HepG2 (cell line): ENCODE data around the gene ZDHHC7. TPM values are rescaled to one million over a fixed set of nuclear protein-coding genes. Genes with fewer than 3 reads are reported as not detected.

Source experiments
- BCL6 ChIP-seq: IDR thresholded peaks from 2 replicates; pipeline ENCODE4 v1.6.1; 2016; ENCODE audit warnings: missing genetic modification reagents, missing compliant biosample characterization
- CREB1 ChIP-seq, 2 experiments: fragments of 450-650 bp in 1 of 2; IDR thresholded peaks; 2 replicates each; pipeline ENCODE4 v1.6.1; 2016 to 2017; ENCODE audit warnings: control low read depth in 1 of 2, mild to moderate bottlenecking in 1 of 2, missing compliant biosample characterization in 1 of 2, missing genetic modification characterization in 1 of 2
- ELF3 ChIP-seq: IDR thresholded peaks from 2 replicates; pipeline ENCODE4 v1.6.1; 2016; ENCODE audit warnings: missing genetic modification reagents, missing compliant biosample characterization
- MED8 ChIP-seq: sonication (generic); formaldehyde crosslinking; IDR thresholded peaks from 2 replicates; pipeline ENCODE4 v1.8.1; 2023; ENCODE audit warnings: mild to moderate bottlenecking, missing genetic modification reagents; ENCODE audit not compliant: insufficient replicate concordance
- SMAD3 ChIP-seq: sonication (generic); formaldehyde crosslinking; IDR thresholded peaks from 2 replicates; pipeline ENCODE4 v1.4.0; 2020; ENCODE audit warnings: missing genetic modification reagents
- SP5 ChIP-seq: IDR thresholded peaks from 2 replicates; pipeline ENCODE4 v1.6.1; 2016; ENCODE audit warnings: low read depth, borderline replicate concordance
- ZNF121 ChIP-seq: sonication (generic); formaldehyde crosslinking; IDR thresholded peaks from 2 replicates; pipeline ENCODE4 v1.5.0; 2020; ENCODE audit warnings: mild to moderate bottlenecking, missing genetic modification reagents
- ZNF329 ChIP-seq: sonication (generic); formaldehyde crosslinking; IDR thresholded peaks from 2 replicates; pipeline ENCODE4 v1.9.0; 2021; ENCODE audit warnings: low read depth, mild to moderate bottlenecking, missing genetic modification reagents
- ZNF816 ChIP-seq: sonication (generic); formaldehyde crosslinking; IDR thresholded peaks from 2 replicates; pipeline ENCODE4 v1.8.0; 2022; ENCODE audit warnings: missing genetic modification reagents, mild to moderate bottlenecking, borderline replicate concordance
- ZNF850 ChIP-seq: sonication (generic); formaldehyde crosslinking; conservative IDR thresholded peaks from 2 replicates; pipeline ENCODE4 v1.9.0; 2021; ENCODE audit warnings: mild to moderate bottlenecking, missing genetic modification reagents
- polyA plus RNA-seq, 8 experiments: library from polyadenylated mRNA; depleted of rRNA in 3 of 8; stranded (reverse) in 7 of 8; unstranded in 1 of 8; fragments of >200 nt; fragmentation: Illumina TruSeq in 4 of 8; extraction: Trizol in 4 of 8; gene quantifications; 2 replicates each; pipeline versions ENCODE4 v1.2.1 to v1.2.3, GENCODE V29; 2011 to 2016; ENCODE audit warnings: low read depth in 4 of 8, missing spikeins in 1 of 8, mixed read lengths in 1 of 8; ENCODE audit not compliant: insufficient read depth in 1 of 8
- total RNA-seq, 5 experiments: library from RNA; depleted of rRNA; stranded (reverse); fragments of >200 nt; fragmentation: Illumina TruSeq; extraction: Trizol; gene quantifications; 2 replicates each; pipeline ENCODE4 v1.2.3, GENCODE V29; 2016; ENCODE audit warnings: low read depth in 1 of 5
- TF ChIP-seq, protein P1 (sequence below): sonication (generic); formaldehyde crosslinking; IDR thresholded peaks from 2 replicates; pipeline ENCODE4 v1.5.0; 2020; ENCODE audit warnings: missing genetic modification reagents
- TF ChIP-seq, protein P2 (sequence below): sonication (generic); formaldehyde crosslinking; IDR thresholded peaks from 2 replicates; pipeline ENCODE4 v1.4.0; 2020; ENCODE audit warnings: missing genetic modification reagents
- TF ChIP-seq, protein P3 (sequence below): sonication (generic); formaldehyde crosslinking; IDR thresholded peaks from 2 replicates; pipeline ENCODE4 v1.4.0; 2020; ENCODE audit warnings: missing genetic modification reagents, borderline replicate concordance
- TF ChIP-seq, protein P4 (sequence below): IDR thresholded peaks from 2 replicates; pipeline ENCODE4 v1.6.1; 2016; ENCODE audit warnings: missing compliant biosample characterization, missing genetic modification reagents, borderline replicate concordance
- TF ChIP-seq, protein P5 (sequence below): IDR thresholded peaks from 2 replicates; pipeline ENCODE4 v1.6.1; 2012; ENCODE audit warnings: low read length, improper control_type of control experiment
- TF ChIP-seq, protein P6 (sequence below): IDR thresholded peaks from 2 replicates; pipeline ENCODE4 v1.6.1; 2016

Gene ZDHHC7
- total and polyA plus RNA-seq, 2 of the 13 experiments (the other 11 are each of a cell fraction or from before 2014, with no cell fraction given): 46.8 to 67.6 TPM

DNA sequence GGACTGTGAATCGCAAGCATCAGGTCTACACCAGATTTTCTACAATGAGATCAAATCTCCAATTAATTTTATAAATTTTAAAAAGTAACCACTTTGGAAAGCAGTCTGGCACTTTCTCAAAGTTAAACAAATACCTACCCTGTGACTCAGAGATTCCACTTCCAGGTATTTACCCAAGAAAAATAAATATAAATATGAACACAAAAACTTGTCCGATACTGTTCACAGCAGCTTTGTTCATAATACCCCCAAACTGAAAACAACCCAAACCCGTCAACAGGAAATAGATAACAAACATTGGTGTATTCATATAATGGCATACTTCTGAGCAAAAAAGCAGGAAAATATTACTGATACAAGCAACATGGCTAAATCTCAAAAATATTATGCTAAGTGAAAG, 12.1 kb downstream of the ZDHHC7 start (continued):
- TF ChIP-seq SMAD3 (CRISPR knock-in tag) (no peak), CREB1 (IDR thresholded peaks at IDR 0.05) (no peak), CREB1 (CRISPR knock-in tag; IDR thresholded peaks at IDR 0.05) (0 out of 2 replicates have a peak, but pooled peaks have one; percentile 33), ZNF329 (CRISPR knock-in tag) (no peak), ZNF850 (no peak), ZNF121 (CRISPR knock-in tag) (no peak), SP5 (CRISPR knock-in tag) (no peak), MED8 (CRISPR knock-in tag) (no peak), BCL6 (CRISPR knock-in tag) (0 out of 2 replicates have a peak, but pooled peaks have one; percentile 24), ZNF816 (peak; percentile 40; the same call in 1 of the 2 replicates), ELF3 (peak; percentile 65; the same call in 1 of the 2 replicates)
- TF ChIP-seq, protein P1, sequence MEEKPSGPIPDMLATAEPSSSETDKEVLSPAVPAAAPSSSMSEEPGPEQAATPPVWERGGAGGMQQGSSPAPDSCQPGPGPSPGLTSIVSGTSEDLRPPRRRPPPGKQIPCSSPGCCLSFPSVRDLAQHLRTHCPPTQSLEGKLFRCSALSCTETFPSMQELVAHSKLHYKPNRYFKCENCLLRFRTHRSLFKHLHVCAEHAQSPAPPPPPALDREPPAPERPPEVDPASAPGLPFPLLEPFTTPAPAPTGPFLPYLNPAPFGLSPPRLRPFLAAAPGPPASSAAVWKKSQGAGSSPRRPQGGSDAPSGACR: no peak
- TF ChIP-seq, protein P2, sequence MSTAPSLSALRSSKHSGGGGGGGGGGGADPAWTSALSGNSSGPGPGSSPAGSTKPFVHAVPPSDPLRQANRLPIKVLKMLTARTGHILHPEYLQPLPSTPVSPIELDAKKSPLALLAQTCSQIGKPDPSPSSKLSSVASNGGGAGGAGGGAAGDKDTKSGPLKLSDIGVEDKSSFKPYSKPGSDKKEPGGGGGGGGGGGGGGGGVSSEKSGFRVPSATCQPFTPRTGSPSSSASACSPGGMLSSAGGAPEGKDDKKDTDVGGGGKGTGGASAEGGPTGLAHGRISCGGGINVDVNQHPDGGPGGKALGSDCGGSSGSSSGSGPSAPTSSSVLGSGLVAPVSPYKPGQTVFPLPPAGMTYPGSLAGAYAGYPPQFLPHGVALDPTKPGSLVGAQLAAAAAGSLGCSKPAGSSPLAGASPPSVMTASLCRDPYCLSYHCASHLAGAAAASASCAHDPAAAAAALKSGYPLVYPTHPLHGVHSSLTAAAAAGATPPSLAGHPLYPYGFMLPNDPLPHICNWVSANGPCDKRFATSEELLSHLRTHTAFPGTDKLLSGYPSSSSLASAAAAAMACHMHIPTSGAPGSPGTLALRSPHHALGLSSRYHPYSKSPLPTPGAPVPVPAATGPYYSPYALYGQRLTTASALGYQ (CRISPR knock-in tag): 0 out of 2 replicates have a peak, but pooled peaks have one; percentile 32
- TF ChIP-seq, protein P3, sequence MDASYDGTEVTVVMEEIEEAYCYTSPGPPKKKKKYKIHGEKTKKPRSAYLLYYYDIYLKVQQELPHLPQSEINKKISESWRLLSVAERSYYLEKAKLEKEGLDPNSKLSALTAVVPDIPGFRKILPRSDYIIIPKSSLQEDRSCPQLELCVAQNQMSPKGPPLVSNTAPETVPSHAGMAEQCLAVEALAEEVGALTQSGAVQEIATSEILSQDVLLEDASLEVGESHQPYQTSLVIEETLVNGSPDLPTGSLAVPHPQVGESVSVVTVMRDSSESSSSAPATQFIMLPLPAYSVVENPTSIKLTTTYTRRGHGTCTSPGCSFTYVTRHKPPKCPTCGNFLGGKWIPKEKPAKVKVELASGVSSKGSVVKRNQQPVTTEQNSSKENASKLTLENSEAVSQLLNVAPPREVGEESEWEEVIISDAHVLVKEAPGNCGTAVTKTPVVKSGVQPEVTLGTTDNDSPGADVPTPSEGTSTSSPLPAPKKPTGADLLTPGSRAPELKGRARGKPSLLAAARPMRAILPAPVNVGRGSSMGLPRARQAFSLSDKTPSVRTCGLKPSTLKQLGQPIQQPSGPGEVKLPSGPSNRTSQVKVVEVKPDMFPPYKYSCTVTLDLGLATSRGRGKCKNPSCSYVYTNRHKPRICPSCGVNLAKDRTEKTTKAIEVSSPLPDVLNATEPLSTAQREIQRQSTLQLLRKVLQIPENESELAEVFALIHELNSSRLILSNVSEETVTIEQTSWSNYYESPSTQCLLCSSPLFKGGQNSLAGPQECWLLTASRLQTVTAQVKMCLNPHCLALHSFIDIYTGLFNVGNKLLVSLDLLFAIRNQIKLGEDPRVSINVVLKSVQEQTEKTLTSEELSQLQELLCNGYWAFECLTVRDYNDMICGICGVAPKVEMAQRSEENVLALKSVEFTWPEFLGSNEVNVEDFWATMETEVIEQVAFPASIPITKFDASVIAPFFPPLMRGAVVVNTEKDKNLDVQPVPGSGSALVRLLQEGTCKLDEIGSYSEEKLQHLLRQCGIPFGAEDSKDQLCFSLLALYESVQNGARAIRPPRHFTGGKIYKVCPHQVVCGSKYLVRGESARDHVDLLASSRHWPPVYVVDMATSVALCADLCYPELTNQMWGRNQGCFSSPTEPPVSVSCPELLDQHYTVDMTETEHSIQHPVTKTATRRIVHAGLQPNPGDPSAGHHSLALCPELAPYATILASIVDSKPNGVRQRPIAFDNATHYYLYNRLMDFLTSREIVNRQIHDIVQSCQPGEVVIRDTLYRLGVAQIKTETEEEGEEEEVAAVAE (CRISPR knock-in tag): no peak
- TF ChIP-seq, protein P4, sequence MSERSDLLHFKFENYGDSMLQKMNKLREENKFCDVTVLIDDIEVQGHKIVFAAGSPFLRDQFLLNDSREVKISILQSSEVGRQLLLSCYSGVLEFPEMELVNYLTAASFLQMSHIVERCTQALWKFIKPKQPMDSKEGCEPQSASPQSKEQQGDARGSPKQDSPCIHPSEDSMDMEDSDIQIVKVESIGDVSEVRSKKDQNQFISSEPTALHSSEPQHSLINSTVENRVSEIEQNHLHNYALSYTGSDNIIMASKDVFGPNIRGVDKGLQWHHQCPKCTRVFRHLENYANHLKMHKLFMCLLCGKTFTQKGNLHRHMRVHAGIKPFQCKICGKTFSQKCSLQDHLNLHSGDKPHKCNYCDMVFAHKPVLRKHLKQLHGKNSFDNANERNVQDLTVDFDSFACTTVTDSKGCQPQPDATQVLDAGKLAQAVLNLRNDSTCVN (CRISPR knock-in tag): no peak
- TF ChIP-seq, protein P5, sequence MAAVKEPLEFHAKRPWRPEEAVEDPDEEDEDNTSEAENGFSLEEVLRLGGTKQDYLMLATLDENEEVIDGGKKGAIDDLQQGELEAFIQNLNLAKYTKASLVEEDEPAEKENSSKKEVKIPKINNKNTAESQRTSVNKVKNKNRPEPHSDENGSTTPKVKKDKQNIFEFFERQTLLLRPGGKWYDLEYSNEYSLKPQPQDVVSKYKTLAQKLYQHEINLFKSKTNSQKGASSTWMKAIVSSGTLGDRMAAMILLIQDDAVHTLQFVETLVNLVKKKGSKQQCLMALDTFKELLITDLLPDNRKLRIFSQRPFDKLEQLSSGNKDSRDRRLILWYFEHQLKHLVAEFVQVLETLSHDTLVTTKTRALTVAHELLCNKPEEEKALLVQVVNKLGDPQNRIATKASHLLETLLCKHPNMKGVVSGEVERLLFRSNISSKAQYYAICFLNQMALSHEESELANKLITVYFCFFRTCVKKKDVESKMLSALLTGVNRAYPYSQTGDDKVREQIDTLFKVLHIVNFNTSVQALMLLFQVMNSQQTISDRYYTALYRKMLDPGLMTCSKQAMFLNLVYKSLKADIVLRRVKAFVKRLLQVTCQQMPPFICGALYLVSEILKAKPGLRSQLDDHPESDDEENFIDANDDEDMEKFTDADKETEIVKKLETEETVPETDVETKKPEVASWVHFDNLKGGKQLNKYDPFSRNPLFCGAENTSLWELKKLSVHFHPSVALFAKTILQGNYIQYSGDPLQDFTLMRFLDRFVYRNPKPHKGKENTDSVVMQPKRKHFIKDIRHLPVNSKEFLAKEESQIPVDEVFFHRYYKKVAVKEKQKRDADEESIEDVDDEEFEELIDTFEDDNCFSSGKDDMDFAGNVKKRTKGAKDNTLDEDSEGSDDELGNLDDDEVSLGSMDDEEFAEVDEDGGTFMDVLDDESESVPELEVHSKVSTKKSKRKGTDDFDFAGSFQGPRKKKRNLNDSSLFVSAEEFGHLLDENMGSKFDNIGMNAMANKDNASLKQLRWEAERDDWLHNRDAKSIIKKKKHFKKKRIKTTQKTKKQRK: no peak
- TF ChIP-seq, protein P6, sequence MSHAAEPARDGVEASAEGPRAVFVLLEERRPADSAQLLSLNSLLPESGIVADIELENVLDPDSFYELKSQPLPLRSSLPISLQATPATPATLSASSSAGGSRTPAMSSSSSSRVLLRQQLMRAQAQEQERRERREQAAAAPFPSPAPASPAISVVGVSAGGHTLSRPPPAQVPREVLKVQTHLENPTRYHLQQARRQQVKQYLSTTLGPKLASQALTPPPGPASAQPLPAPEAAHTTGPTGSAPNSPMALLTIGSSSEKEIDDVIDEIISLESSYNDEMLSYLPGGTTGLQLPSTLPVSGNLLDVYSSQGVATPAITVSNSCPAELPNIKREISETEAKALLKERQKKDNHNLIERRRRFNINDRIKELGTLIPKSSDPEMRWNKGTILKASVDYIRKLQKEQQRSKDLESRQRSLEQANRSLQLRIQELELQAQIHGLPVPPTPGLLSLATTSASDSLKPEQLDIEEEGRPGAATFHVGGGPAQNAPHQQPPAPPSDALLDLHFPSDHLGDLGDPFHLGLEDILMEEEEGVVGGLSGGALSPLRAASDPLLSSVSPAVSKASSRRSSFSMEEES (CRISPR knock-in tag): peak; percentile 43; the same call in 1 of the 2 replicates
